ENCODE data around the gene IREB2.

The IREB2 gene

DNA sequence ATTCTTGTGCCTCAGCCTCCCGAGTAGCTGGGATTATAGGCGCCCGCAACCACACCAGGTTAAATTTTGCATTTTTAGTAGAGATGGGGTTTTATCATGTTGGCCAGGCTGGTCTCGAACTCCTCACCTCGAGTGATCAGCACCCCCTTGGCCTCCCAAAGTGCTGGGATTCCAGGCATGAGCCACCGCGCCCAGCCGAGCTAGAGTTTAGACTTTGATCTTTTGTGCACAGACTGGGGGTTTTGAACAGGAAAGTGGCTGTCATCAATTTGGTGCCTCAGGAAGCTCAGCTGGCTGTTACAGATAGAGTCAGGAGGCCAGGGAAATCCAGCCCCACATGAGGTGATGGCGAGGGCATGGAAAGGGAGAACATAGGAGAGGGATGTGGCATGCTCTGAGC is 19.3 kb upstream of the IREB2 start:
- Histone ChIP-seq H3K27me3 (ENCODE audit: control insufficient read depth in 2 of 2, insufficient read depth in 2 of 2, low read length in 2 of 2) (no peaks in the 10 kb centered on the region), H3K4me1 (ENCODE audit: control insufficient read depth in 2 of 2, insufficient read depth in 2 of 2, low read length in 2 of 2) (peaks cover 29 to 54% of the 10 kb centered on the region in 2 donors), H3K27ac (ENCODE audit: low read depth in 2 of 2, low read length in 2 of 2) (no peak overlapping the region), H3K4me3 (ENCODE audit: low read length in 2 of 2) (no peak overlapping the region), H3K9ac (ENCODE audit: low read depth in 1 of 2, low read length in 2 of 2) (no peak overlapping the region), H3K36me3 (ENCODE audit: control insufficient read depth in 2 of 2, insufficient read depth in 2 of 2, low read length in 2 of 2) (no peaks in the 10 kb centered on the region), H3K9me3 (ENCODE audit: control insufficient read depth in 2 of 2, low read length in 2 of 2) (no peaks in the 10 kb centered on the region)

GRCh38 chr15:78419367-78419766 is 18.6 kb upstream of the IREB2 start:
- Histone ChIP-seq H3K4me3 (ENCODE audit: low read length in 2 of 2) (no peak overlapping the region), H3K36me3 (ENCODE audit: control insufficient read depth in 2 of 2, insufficient read depth in 2 of 2, low read length in 2 of 2) (no peaks in the 10 kb centered on the region), H3K4me1 (ENCODE audit: control insufficient read depth in 2 of 2, insufficient read depth in 2 of 2, low read length in 2 of 2) (peaks cover 26 to 49% of the 10 kb centered on the region in 2 donors), H3K27ac (ENCODE audit: low read depth in 2 of 2, low read length in 2 of 2) (peak overlapping the region in 1 of 2 donors; percentile 9), H3K9me3 (ENCODE audit: control insufficient read depth in 2 of 2, low read length in 2 of 2) (no peaks in the 10 kb centered on the region), H3K9ac (ENCODE audit: low read depth in 1 of 2, low read length in 2 of 2) (no peak overlapping the region), H3K27me3 (ENCODE audit: control insufficient read depth in 2 of 2, insufficient read depth in 2 of 2, low read length in 2 of 2) (no peaks in the 10 kb centered on the region)

DNA sequence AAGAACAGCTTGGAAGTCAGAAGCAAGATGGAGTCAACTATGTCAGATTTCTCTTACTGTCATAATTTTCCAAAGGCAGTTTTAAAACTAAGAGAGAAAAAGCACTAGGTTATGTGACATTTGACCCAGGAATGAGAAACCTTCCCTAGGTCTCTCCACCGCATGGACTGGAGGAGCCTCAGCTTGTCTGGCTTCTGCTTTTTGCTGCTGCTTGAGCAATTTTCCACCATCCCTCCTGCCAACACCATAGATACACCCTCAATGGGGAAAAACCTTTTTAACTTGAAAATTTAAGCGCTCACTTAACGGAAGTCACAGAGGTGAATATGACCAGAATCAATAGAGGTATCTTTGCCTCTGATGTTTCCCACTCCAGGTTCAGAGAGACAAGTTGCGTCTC is 17.8 kb upstream of the IREB2 start:
- Histone ChIP-seq H3K36me3 (ENCODE audit: control insufficient read depth in 2 of 2, insufficient read depth in 2 of 2, low read length in 2 of 2) (no peaks in the 10 kb centered on the region), H3K4me1 (ENCODE audit: control insufficient read depth in 2 of 2, insufficient read depth in 2 of 2, low read length in 2 of 2) (peaks cover 22 to 44% of the 10 kb centered on the region in 2 donors)

GRCh38 chr15:78420766-78421165 is 17.2 kb upstream of the IREB2 start:
- H3K27me3 ChIP-seq (ENCODE audit: control insufficient read depth in 2 of 2, insufficient read depth in 2 of 2, low read length in 2 of 2): no peaks in the 10 kb centered on the region
- H3K27ac ChIP-seq (ENCODE audit: low read depth in 2 of 2, low read length in 2 of 2): no peak overlapping the region
- no peak overlapping the region for H3K4me3 ChIP-seq (ENCODE audit: low read length in 2 of 2)
- H3K9ac ChIP-seq (ENCODE audit: low read depth in 1 of 2, low read length in 2 of 2): no peak overlapping the region
- peaks cover 19 to 39% of the 10 kb centered on the region in 2 donors for H3K4me1 ChIP-seq (ENCODE audit: control insufficient read depth in 2 of 2, insufficient read depth in 2 of 2, low read length in 2 of 2)
- H3K36me3 ChIP-seq (ENCODE audit: control insufficient read depth in 2 of 2, insufficient read depth in 2 of 2, low read length in 2 of 2): no peaks in the 10 kb centered on the region
- no peaks in the 10 kb centered on the region for H3K9me3 ChIP-seq (ENCODE audit: control insufficient read depth in 2 of 2, low read length in 2 of 2)

More for the DNA sequence above, 17.8 kb upstream of the IREB2 start:
- Histone ChIP-seq H3K4me3 (ENCODE audit: low read length in 2 of 2) (no peak overlapping the region), H3K27ac (ENCODE audit: low read depth in 2 of 2, low read length in 2 of 2) (no peak overlapping the region), H3K9me3 (ENCODE audit: control insufficient read depth in 2 of 2, low read length in 2 of 2) (no peaks in the 10 kb centered on the region), H3K27me3 (ENCODE audit: control insufficient read depth in 2 of 2, insufficient read depth in 2 of 2, low read length in 2 of 2) (no peaks in the 10 kb centered on the region), H3K9ac (ENCODE audit: low read depth in 1 of 2, low read length in 2 of 2) (no peak overlapping the region)

GRCh38 chr15:78421238-78421965 is 16.6 kb upstream of the IREB2 start:
- H3K36me3 ChIP-seq (ENCODE audit: control insufficient read depth in 2 of 2, insufficient read depth in 2 of 2, low read length in 2 of 2): no peaks in the 10 kb centered on the region
- no peaks in the 10 kb centered on the region for H3K9me3 ChIP-seq (ENCODE audit: control insufficient read depth in 2 of 2, low read length in 2 of 2)
- H3K4me3 ChIP-seq (ENCODE audit: low read length in 2 of 2): no peak overlapping the region
- peaks cover 14 to 32% of the 10 kb centered on the region in 2 donors for H3K4me1 ChIP-seq (ENCODE audit: control insufficient read depth in 2 of 2, insufficient read depth in 2 of 2, low read length in 2 of 2)
- H3K9ac ChIP-seq (ENCODE audit: low read depth in 1 of 2, low read length in 2 of 2): no peak overlapping the region
- H3K27ac ChIP-seq (ENCODE audit: low read depth in 2 of 2, low read length in 2 of 2): no peak overlapping the region
- no peaks in the 10 kb centered on the region for H3K27me3 ChIP-seq (ENCODE audit: control insufficient read depth in 2 of 2, insufficient read depth in 2 of 2, low read length in 2 of 2)

DNA sequence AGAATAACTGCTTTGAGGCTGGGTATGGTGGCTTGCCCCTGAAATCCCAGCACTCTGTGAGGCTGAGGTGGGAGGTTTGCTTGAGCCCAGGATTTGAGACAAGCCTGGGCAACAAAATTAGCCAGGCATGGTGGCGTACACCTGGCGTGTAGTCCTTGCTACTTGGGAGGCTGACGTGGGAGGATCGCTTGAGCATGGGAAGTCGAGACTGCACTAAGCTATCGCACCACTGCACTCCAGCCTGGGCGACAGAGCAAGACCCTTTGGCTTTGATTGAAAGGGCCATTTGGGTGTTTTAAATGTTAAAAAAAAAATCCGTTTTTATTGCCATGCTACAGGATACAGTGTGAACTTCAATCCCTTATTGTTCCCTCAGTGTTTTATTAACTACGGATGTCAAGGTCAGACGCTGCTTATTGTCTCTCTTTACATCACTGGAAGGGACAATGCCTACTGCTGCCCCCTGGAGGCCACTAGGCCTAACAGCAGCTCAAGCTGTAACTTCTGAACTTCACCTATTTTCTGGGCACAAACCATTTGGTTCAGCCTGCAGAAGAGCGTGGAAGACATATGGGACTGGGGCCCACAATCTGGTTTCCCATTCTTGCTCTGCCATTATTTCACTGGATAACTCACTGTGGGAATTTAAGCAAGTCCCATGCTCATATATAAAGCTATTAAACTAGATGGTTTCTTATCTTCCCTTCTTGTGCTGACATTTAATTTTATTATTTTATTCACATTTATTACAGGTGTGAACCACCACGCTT is 15.3 kb upstream of the IREB2 start:
- H3K9me3 ChIP-seq (ENCODE audit: control insufficient read depth in 2 of 2, low read length in 2 of 2): no peaks in the 10 kb centered on the region
- H3K9ac ChIP-seq (ENCODE audit: low read depth in 1 of 2, low read length in 2 of 2): no peak overlapping the region
- no peaks in the 10 kb centered on the region for H3K27me3 ChIP-seq (ENCODE audit: control insufficient read depth in 2 of 2, insufficient read depth in 2 of 2, low read length in 2 of 2)
- no peaks in the 10 kb centered on the region for H3K36me3 ChIP-seq (ENCODE audit: control insufficient read depth in 2 of 2, insufficient read depth in 2 of 2, low read length in 2 of 2)
- peak overlapping the region; percentile 46 to 86 for H3K27ac ChIP-seq (ENCODE audit: low read depth in 2 of 2, low read length in 2 of 2)
- H3K4me1 ChIP-seq (ENCODE audit: control insufficient read depth in 2 of 2, insufficient read depth in 2 of 2, low read length in 2 of 2): peaks cover 12 to 24% of the 10 kb centered on the region in 2 donors
- peak overlapping the region in 1 of 2 donors; percentile 1 for H3K4me3 ChIP-seq (ENCODE audit: low read length in 2 of 2)

- Histone ChIP-seq H3K9ac (ENCODE audit: low read depth in 1 of 2, low read length in 2 of 2) (no peak overlapping the region), H3K4me1 (ENCODE audit: control insufficient read depth in 2 of 2, insufficient read depth in 2 of 2, low read length in 2 of 2) (peaks cover 6 to 13% of the 10 kb centered on the region in 2 donors), H3K36me3 (ENCODE audit: control insufficient read depth in 2 of 2, insufficient read depth in 2 of 2, low read length in 2 of 2) (no peaks in the 10 kb centered on the region), H3K27ac (ENCODE audit: low read depth in 2 of 2, low read length in 2 of 2) (no peak overlapping the region), H3K27me3 (ENCODE audit: control insufficient read depth in 2 of 2, insufficient read depth in 2 of 2, low read length in 2 of 2) (no peaks in the 10 kb centered on the region), H3K9me3 (ENCODE audit: control insufficient read depth in 2 of 2, low read length in 2 of 2) (no peaks in the 10 kb centered on the region), H3K4me3 (ENCODE audit: low read length in 2 of 2) (no peak overlapping the region)
Measured at GRCh38 chr15:78424673-78425072, 13.3 kb upstream of the IREB2 start.

GRCh38 chr15:78425643-78426042 is 12.4 kb upstream of the IREB2 start:
- Histone ChIP-seq H3K27me3 (ENCODE audit: control insufficient read depth in 2 of 2, insufficient read depth in 2 of 2, low read length in 2 of 2) (no peaks in the 10 kb centered on the region), H3K9me3 (ENCODE audit: control insufficient read depth in 2 of 2, low read length in 2 of 2) (no peaks in the 10 kb centered on the region), H3K4me3 (ENCODE audit: low read length in 2 of 2) (no peak overlapping the region), H3K36me3 (ENCODE audit: control insufficient read depth in 2 of 2, insufficient read depth in 2 of 2, low read length in 2 of 2) (no peaks in the 10 kb centered on the region), H3K27ac (ENCODE audit: low read depth in 2 of 2, low read length in 2 of 2) (no peak overlapping the region), H3K9ac (ENCODE audit: low read depth in 1 of 2, low read length in 2 of 2) (no peak overlapping the region), H3K4me1 (ENCODE audit: control insufficient read depth in 2 of 2, insufficient read depth in 2 of 2, low read length in 2 of 2) (peaks cover 8 to 14% of the 10 kb centered on the region in 2 donors)

DNA sequence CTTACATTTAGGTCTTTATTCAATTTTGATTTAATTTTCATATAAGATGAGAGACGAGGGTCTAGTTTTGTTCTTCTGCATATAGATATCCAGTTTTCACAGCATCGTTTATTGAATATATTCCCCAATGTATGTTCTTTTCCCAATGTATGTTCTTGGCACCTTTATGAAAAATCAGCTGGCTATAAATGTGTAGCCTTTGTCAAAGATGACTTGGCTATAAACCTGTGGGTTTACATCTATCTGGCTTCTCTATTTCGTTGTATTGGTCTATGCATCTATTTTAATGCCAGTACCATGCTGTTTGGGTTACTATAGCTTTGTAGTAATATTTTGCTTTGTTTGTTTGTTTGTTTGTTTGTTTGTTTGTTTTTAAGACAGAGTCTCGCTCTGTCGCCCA is 11.7 kb upstream of the IREB2 start:
- Histone ChIP-seq H3K4me3 (ENCODE audit: low read length in 2 of 2) (no peak overlapping the region), H3K4me1 (ENCODE audit: control insufficient read depth in 2 of 2, insufficient read depth in 2 of 2, low read length in 2 of 2) (peaks cover 8 to 14% of the 10 kb centered on the region in 2 donors), H3K9ac (ENCODE audit: low read depth in 1 of 2, low read length in 2 of 2) (no peak overlapping the region), H3K9me3 (ENCODE audit: control insufficient read depth in 2 of 2, low read length in 2 of 2) (no peaks in the 10 kb centered on the region), H3K27me3 (ENCODE audit: control insufficient read depth in 2 of 2, insufficient read depth in 2 of 2, low read length in 2 of 2) (no peaks in the 10 kb centered on the region), H3K27ac (ENCODE audit: low read depth in 2 of 2, low read length in 2 of 2) (no peak overlapping the region), H3K36me3 (ENCODE audit: control insufficient read depth in 2 of 2, insufficient read depth in 2 of 2, low read length in 2 of 2) (no peaks in the 10 kb centered on the region)

GRCh38 chr15:78427953-78428352 is 10.1 kb upstream of the IREB2 start:
- Histone ChIP-seq H3K36me3 (ENCODE audit: control insufficient read depth in 2 of 2, insufficient read depth in 2 of 2, low read length in 2 of 2) (no peaks in the 10 kb centered on the region), H3K4me1 (ENCODE audit: control insufficient read depth in 2 of 2, insufficient read depth in 2 of 2, low read length in 2 of 2) (peaks cover 3 to 5% of the 10 kb centered on the region in 2 donors), H3K9ac (ENCODE audit: low read depth in 1 of 2, low read length in 2 of 2) (no peak overlapping the region), H3K9me3 (ENCODE audit: control insufficient read depth in 2 of 2, low read length in 2 of 2) (no peaks in the 10 kb centered on the region), H3K4me3 (ENCODE audit: low read length in 2 of 2) (no peak overlapping the region), H3K27me3 (ENCODE audit: control insufficient read depth in 2 of 2, insufficient read depth in 2 of 2, low read length in 2 of 2) (no peaks in the 10 kb centered on the region), H3K27ac (ENCODE audit: low read depth in 2 of 2, low read length in 2 of 2) (no peak overlapping the region)

Data from mucosa of rectum (tissue), 2 donors.